ENCODE measurements around the gene MAPKAPK5.

GRCh38 chr12:111893287-111893686 is 51.3 kb downstream of the MAPKAPK5 start:
- TF ChIP-seq CTCF (IDR thresholded peaks at IDR 0.05), result no peak
- no peak for TF ChIP-seq POLR2A (IDR thresholded peaks at IDR 0.05)

Measured in uterus (tissue), 2 donors.